ENCODE results near the gene TMEM131.

The TMEM131 gene

GRCh38 chr2:97806738-97807618 lies 188.8 kb downstream of the TMEM131 start:
- peak; percentile 63 for DNase-seq (ENCODE audit: low read depth)

GRCh38 chr2:97805776-97806175 lies 190.0 kb downstream of the TMEM131 start:
- DNase-seq (ENCODE audit: low read depth) = no peak

GRCh38 chr2:97801028-97801427 lies 194.7 kb downstream of the TMEM131 start:
- DNase-seq (ENCODE audit: low read depth) = no peak

- DNase-seq (ENCODE audit: low read depth) = no peak
These were observed 197.3 kb downstream of the TMEM131 start for GRCh38 chr2:97798416-97798815.

GRCh38 chr2:97797355-97797754 lies 198.4 kb downstream of the TMEM131 start:
- DNase-seq (ENCODE audit: low read depth) = no peak

- no peak for DNase-seq (ENCODE audit: low read depth)
These were observed 199.2 kb downstream of the TMEM131 start for GRCh38 chr2:97796465-97797126.

GRCh38 chr2:97792416-97792815 lies 203.3 kb downstream of the TMEM131 start:
- DNase-seq (ENCODE audit: low read depth) = no peak

GRCh38 chr2:97788986-97789644 lies 206.6 kb downstream of the TMEM131 start:
- no peak for DNase-seq (ENCODE audit: low read depth)

GRCh38 chr2:97785818-97786217 lies 209.9 kb downstream of the TMEM131 start:
- no peak for DNase-seq (ENCODE audit: low read depth)

GRCh38 chr2:97784953-97785352 lies 210.8 kb downstream of the TMEM131 start:
- DNase-seq (ENCODE audit: low read depth) = no peak

- DNase-seq (ENCODE audit: low read depth) = no peak
These were observed 213.8 kb downstream of the TMEM131 start for GRCh38 chr2:97781981-97782380.

GRCh38 chr2:97779141-97779540 lies 216.6 kb downstream of the TMEM131 start:
- no peak for DNase-seq (ENCODE audit: low read depth)

GRCh38 chr2:97775074-97775473 lies 220.7 kb downstream of the TMEM131 start:
- DNase-seq (ENCODE audit: low read depth) = no peak

- DNase-seq (ENCODE audit: low read depth) = no peak
These were observed 221.3 kb downstream of the TMEM131 start for GRCh38 chr2:97774425-97774824.

GRCh38 chr2:97770445-97770844 lies 225.3 kb downstream of the TMEM131 start:
- DNase-seq (ENCODE audit: low read depth) = no peak

- DNase-seq (ENCODE audit: low read depth) = no peak
These were observed 226.0 kb downstream of the TMEM131 start for GRCh38 chr2:97769711-97770110.

- DNase-seq (ENCODE audit: low read depth) = no peak
These were observed 226.4 kb downstream of the TMEM131 start for GRCh38 chr2:97769308-97769707.

- no peak for DNase-seq (ENCODE audit: low read depth)
These were observed 229.2 kb downstream of the TMEM131 start for GRCh38 chr2:97766567-97766966.

GRCh38 chr2:97765933-97766332 lies 229.8 kb downstream of the TMEM131 start:
- DNase-seq (ENCODE audit: low read depth) = no peak

GRCh38 chr2:97764559-97765263 lies 231.0 kb downstream of the TMEM131 start:
- no peak for DNase-seq (ENCODE audit: low read depth)

- DNase-seq (ENCODE audit: low read depth) = no peak
These were observed 232.4 kb downstream of the TMEM131 start for GRCh38 chr2:97763176-97763845.

- peak; percentile 27 for DNase-seq (ENCODE audit: low read depth)
These were observed 234.6 kb downstream of the TMEM131 start for GRCh38 chr2:97761192-97761591.

All from activated gamma-delta T cell treated with anti-CD3 and anti-CD28 coated beads, Interleukin-2, amount 50 U/mL, for 16 hours (primary cell).